GM20000 (cell line): Measurements from ENCODE around the gene PSMA1.
A peak's percentile ranks its signal among the peaks of the same experiment; 100 is the strongest.

Experiments used
- DNase-seq: peaks from one replicate; pipeline ENCODE4 v3.0.0; 2012; ENCODE audit warnings: low spot score
- TF ChIP-seq, protein P1 (sequence below): IDR thresholded peaks from 2 replicates; pipeline ENCODE4 v1.5.1; 2012; ENCODE audit warnings: mild to moderate bottlenecking, control low read depth; ENCODE audit errors: extremely low read depth, missing control alignments

PSMA1 gene

DNA sequence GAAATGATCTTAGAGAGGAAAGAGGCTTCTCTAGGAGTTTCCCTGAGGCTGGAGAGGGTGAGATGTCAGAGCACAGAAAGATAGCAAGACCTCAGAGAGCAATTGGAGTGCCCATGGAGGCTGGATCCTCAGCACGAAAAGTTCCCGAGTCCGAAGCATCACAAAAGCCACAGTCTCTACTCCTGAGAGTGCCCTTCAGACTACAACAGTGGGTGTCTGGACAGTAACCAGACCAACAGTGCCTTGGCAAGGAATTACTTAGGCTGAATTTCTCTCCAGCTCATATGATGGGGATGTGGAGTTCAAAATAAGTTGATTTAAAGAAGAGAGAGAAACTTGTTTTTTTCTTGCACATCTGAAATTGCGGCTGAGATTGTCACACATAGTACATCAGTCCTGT is 31.9 kb upstream of the PSMA1 start:
- TF ChIP-seq, protein P1, sequence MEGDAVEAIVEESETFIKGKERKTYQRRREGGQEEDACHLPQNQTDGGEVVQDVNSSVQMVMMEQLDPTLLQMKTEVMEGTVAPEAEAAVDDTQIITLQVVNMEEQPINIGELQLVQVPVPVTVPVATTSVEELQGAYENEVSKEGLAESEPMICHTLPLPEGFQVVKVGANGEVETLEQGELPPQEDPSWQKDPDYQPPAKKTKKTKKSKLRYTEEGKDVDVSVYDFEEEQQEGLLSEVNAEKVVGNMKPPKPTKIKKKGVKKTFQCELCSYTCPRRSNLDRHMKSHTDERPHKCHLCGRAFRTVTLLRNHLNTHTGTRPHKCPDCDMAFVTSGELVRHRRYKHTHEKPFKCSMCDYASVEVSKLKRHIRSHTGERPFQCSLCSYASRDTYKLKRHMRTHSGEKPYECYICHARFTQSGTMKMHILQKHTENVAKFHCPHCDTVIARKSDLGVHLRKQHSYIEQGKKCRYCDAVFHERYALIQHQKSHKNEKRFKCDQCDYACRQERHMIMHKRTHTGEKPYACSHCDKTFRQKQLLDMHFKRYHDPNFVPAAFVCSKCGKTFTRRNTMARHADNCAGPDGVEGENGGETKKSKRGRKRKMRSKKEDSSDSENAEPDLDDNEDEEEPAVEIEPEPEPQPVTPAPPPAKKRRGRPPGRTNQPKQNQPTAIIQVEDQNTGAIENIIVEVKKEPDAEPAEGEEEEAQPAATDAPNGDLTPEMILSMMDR, result no peak
- DNase-seq, result no peak

DNA sequence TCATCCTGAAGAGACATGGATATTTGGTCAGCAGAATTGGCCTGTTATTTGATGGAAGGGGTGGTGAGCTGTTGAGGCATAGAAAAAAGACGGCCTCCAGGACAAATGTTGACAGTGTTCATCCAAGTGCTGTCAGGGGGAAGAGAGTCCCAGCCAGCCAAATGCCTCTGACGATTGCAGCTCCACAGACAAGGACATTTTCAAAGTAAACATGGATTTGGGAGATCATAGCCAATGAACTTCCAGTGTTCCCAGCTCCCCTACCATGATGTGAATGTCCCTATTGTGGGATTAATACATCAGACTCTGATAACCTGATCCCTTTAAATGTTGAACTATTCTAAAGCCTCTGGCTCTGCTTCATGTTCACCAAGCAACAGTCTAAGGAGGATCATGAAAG is 31.2 kb upstream of the PSMA1 start:
- DNase-seq, result no peak
- TF ChIP-seq, protein P1, result no peak

GRCh38 chr11:14549891-14550290 is 29.7 kb upstream of the PSMA1 start:
- TF ChIP-seq, protein P1, result no peak
- DNase-seq, result no peak

- no peak for DNase-seq
- TF ChIP-seq, protein P1, result no peak
These were observed 27.3 kb upstream of the PSMA1 start for GRCh38 chr11:14547440-14547839.

DNA sequence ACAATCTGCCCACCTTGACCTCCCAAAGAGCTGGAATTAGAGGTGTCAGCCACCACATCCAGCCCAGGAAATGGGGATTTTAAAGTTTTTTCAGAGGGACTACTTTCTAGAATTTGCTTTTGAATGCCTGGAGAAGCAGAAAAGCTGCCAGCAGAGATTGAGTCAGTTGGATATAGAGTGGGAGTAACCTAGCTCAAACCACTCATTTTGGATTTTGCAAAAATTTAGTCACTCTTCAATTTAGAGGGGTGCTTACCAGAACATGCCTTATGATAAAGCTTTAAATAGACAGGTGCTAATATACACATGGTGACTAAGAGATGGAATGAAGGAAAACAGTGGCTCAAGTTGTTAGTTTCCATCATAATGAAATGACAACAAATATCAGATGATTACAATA is 26.5 kb upstream of the PSMA1 start:
- DNase-seq, result no peak
- TF ChIP-seq, protein P1, result no peak

- DNase-seq, result peak; percentile 10
- TF ChIP-seq, protein P1, result no peak
These were observed 24.4 kb upstream of the PSMA1 start for GRCh38 chr11:14544611-14545010.

- TF ChIP-seq, protein P1, result no peak
- no peak for DNase-seq
These were observed 23.1 kb upstream of the PSMA1 start for GRCh38 chr11:14543260-14543659.
